ENCODE measurements around the gene VAMP8.

DNA sequence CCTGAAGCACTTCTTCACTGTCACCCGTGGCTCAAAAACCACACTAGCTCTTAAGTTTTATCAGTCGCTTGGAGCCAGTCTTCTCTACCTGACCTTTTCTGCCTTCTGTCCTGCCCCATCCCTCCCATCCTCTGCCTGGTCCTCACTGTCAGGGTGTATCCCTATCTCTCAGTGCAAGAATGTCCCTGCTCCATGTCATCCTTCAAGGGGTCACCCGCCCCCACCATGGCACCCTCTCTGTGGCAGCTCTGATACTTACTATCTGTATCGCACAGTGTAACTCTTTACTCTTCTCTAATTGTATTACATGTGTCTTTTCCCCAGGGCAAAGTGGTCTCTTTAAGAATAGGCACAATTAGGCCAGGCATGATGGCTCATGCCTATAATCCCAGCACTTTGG, 11.3 kb downstream of the VAMP8 start:
- TF ChIP-seq, protein P1, sequence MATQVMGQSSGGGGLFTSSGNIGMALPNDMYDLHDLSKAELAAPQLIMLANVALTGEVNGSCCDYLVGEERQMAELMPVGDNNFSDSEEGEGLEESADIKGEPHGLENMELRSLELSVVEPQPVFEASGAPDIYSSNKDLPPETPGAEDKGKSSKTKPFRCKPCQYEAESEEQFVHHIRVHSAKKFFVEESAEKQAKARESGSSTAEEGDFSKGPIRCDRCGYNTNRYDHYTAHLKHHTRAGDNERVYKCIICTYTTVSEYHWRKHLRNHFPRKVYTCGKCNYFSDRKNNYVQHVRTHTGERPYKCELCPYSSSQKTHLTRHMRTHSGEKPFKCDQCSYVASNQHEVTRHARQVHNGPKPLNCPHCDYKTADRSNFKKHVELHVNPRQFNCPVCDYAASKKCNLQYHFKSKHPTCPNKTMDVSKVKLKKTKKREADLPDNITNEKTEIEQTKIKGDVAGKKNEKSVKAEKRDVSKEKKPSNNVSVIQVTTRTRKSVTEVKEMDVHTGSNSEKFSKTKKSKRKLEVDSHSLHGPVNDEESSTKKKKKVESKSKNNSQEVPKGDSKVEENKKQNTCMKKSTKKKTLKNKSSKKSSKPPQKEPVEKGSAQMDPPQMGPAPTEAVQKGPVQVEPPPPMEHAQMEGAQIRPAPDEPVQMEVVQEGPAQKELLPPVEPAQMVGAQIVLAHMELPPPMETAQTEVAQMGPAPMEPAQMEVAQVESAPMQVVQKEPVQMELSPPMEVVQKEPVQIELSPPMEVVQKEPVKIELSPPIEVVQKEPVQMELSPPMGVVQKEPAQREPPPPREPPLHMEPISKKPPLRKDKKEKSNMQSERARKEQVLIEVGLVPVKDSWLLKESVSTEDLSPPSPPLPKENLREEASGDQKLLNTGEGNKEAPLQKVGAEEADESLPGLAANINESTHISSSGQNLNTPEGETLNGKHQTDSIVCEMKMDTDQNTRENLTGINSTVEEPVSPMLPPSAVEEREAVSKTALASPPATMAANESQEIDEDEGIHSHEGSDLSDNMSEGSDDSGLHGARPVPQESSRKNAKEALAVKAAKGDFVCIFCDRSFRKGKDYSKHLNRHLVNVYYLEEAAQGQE (IDR thresholded peaks at IDR 0.05; ENCODE audit: insufficient read depth in 1 of 2, low read depth in 2 of 2, low read length in 2 of 2): no peak
- TF ChIP-seq POLR2AphosphoS5 (IDR thresholded peaks at IDR 0.05; ENCODE audit: low read depth, low read length): no peak

Data from PFSK-1 (cell line).